Duodenal mucosa (tissue), 2 donors: ENCODE data around the gene FKBP10.
A peak's percentile ranks its signal among the peaks of the same experiment; 100 is the strongest.
"Not testable (repeated sequence)": the region's sequence is repeated elsewhere in the genome, so short reads cannot be mapped to it uniquely, and the experiment has no call there.

Experiments
- H3K27ac ChIP-seq: one replicate; pipeline ENCODE4 v1.7.0; 2013; ENCODE audit warnings: low read depth, low read length
- H3K27me3 ChIP-seq, 2 donors: one replicate each; pipeline ENCODE4 v1.7.0; 2013; ENCODE audit warnings: low read length in 2 of 2, control low read depth in 1 of 2; ENCODE audit not compliant: insufficient read depth in 2 of 2, control insufficient read depth in 1 of 2
- H3K36me3 ChIP-seq, 2 donors: one replicate each; pipeline ENCODE4 v1.7.0; 2013; ENCODE audit warnings: low read length in 2 of 2, control low read depth in 1 of 2; ENCODE audit not compliant: insufficient read depth in 2 of 2, control insufficient read depth in 1 of 2
- H3K4me1 ChIP-seq, 2 donors: one replicate each; pipeline ENCODE4 v1.7.0; 2013; ENCODE audit warnings: low read length in 2 of 2, control low read depth in 1 of 2; ENCODE audit not compliant: insufficient read depth in 2 of 2, control insufficient read depth in 1 of 2
- H3K4me3 ChIP-seq, 2 donors: one replicate each; pipeline ENCODE4 v1.7.0; 2013; ENCODE audit warnings: low read length in 2 of 2, low read depth in 1 of 2
- H3K9ac ChIP-seq, 2 donors: one replicate each; pipeline ENCODE4 v1.7.0; 2013; ENCODE audit warnings: low read length in 2 of 2, low read depth in 1 of 2
- H3K9me3 ChIP-seq, 2 donors: one replicate each; pipeline ENCODE4 v1.7.0; 2013; ENCODE audit warnings: low read length in 2 of 2, control low read depth in 1 of 2; ENCODE audit not compliant: control insufficient read depth in 1 of 2

Gene FKBP10

GRCh38 chr17:41840781-41841180 lies 28.0 kb downstream of the FKBP10 start:
- H3K9ac ChIP-seq, H3K36me3 ChIP-seq, H3K9me3 ChIP-seq, H3K27me3 ChIP-seq, H3K27ac ChIP-seq, H3K4me1 ChIP-seq, H3K4me3 ChIP-seq: not testable (repeated sequence)

GRCh38 chr17:41844971-41845370 lies 32.2 kb downstream of the FKBP10 start:
- no peak overlapping the region for H3K4me3 ChIP-seq
- no peaks in the 10 kb centered on the region for H3K9me3 ChIP-seq
- no peaks in the 10 kb centered on the region for H3K36me3 ChIP-seq
- H3K4me1 ChIP-seq: no peaks in the 10 kb centered on the region
- H3K27me3 ChIP-seq: no peaks in the 10 kb centered on the region
- H3K9ac ChIP-seq: no peak overlapping the region
- no peak overlapping the region for H3K27ac ChIP-seq

- H3K27ac ChIP-seq: no peak overlapping the region
- no peaks in the 10 kb centered on the region for H3K9me3 ChIP-seq
- no peaks in the 10 kb centered on the region for H3K27me3 ChIP-seq
- H3K36me3 ChIP-seq: peaks cover 4 to 13% of the 10 kb centered on the region in 2 donors
- no peaks in the 10 kb centered on the region for H3K4me1 ChIP-seq
- no peak overlapping the region for H3K9ac ChIP-seq
- H3K4me3 ChIP-seq: no peak overlapping the region
These were observed 36.0 kb downstream of the FKBP10 start for GRCh38 chr17:41848788-41849187.

GRCh38 chr17:41849251-41849990 lies 36.6 kb downstream of the FKBP10 start:
- H3K27ac ChIP-seq: no peak overlapping the region

GRCh38 chr17:41851382-41851781 lies 38.6 kb downstream of the FKBP10 start:
- peaks cover 9 to 23% of the 10 kb centered on the region in 2 donors for H3K36me3 ChIP-seq
- not testable (repeated sequence) for H3K4me3 ChIP-seq, H3K4me1 ChIP-seq, H3K9ac ChIP-seq, H3K27me3 ChIP-seq, H3K9me3 ChIP-seq, H3K27ac ChIP-seq

More at GRCh38 chr17:41849251-41849990, 36.6 kb downstream of the FKBP10 start:
- H3K4me1 ChIP-seq: no peaks in the 10 kb centered on the region
- H3K27me3 ChIP-seq: no peaks in the 10 kb centered on the region
- peaks cover 9 to 19% of the 10 kb centered on the region in 2 donors for H3K36me3 ChIP-seq
- H3K9me3 ChIP-seq: no peaks in the 10 kb centered on the region
- no peak overlapping the region for H3K4me3 ChIP-seq
- no peak overlapping the region for H3K9ac ChIP-seq

GRCh38 chr17:41860254-41860931 lies 47.6 kb downstream of the FKBP10 start:
- no peaks in the 10 kb centered on the region for H3K36me3 ChIP-seq
- no peaks in the 10 kb centered on the region for H3K27me3 ChIP-seq
- H3K9me3 ChIP-seq: no peaks in the 10 kb centered on the region
- peaks cover 17 to 19% of the 10 kb centered on the region in 2 donors for H3K4me1 ChIP-seq
- no peak overlapping the region for H3K4me3 ChIP-seq
- no peak overlapping the region for H3K9ac ChIP-seq
- H3K27ac ChIP-seq: no peak overlapping the region

- H3K9me3 ChIP-seq: no peaks in the 10 kb centered on the region
- H3K4me1 ChIP-seq: peaks cover 19 to 21% of the 10 kb centered on the region in 2 donors
- no peak overlapping the region for H3K27ac ChIP-seq
- H3K4me3 ChIP-seq: peak overlapping the region; percentile 84 to 95
- no peaks in the 10 kb centered on the region for H3K27me3 ChIP-seq
- H3K36me3 ChIP-seq: peaks cover 5 to 14% of the 10 kb centered on the region in 2 donors
- H3K9ac ChIP-seq: peak overlapping the region in 1 of 2 donors; percentile 90
These were observed 50.5 kb downstream of the FKBP10 start for GRCh38 chr17:41863074-41863848.

- peak overlapping the region; percentile 90 to 94 for H3K9ac ChIP-seq
- H3K27me3 ChIP-seq: no peaks in the 10 kb centered on the region
- peak overlapping the region; percentile 75 for H3K27ac ChIP-seq
- peaks cover 11 to 24% of the 10 kb centered on the region in 2 donors for H3K36me3 ChIP-seq
- peak overlapping the region; percentile 84 to 95 for H3K4me3 ChIP-seq
- H3K4me1 ChIP-seq: peaks cover 19 to 21% of the 10 kb centered on the region in 2 donors
- H3K9me3 ChIP-seq: no peaks in the 10 kb centered on the region
These were observed 51.7 kb downstream of the FKBP10 start for GRCh38 chr17:41864498-41864835.

GRCh38 chr17:41864836-41865595 lies 52.2 kb downstream of the FKBP10 start, which contains the start of gene KLHL11:
Gene KLHL11, minus strand, starts transcription at chr17:41865423. Its CDS starts 53 bp downstream, at chr17:41865370.
- H3K9ac ChIP-seq: peak within 1 kb of the TSS; percentile 90 to 94
- no peaks in the 10 kb centered on the region for H3K9me3 ChIP-seq
- H3K4me3 ChIP-seq: peak within 1 kb of the TSS; percentile 84 to 95
- no peaks in the 10 kb centered on the region for H3K27me3 ChIP-seq
- H3K4me1 ChIP-seq: peaks cover 19 to 21% of the 10 kb centered on the region in 2 donors
- H3K27ac ChIP-seq: peak within 1 kb of the TSS; percentile 75
- peaks cover 15 to 29% of the 10 kb centered on the region in 2 donors for H3K36me3 ChIP-seq
